Eye (tissue), 1 donor: ENCODE results near the gene SOD1.

Experiments
- DNase-seq: peaks from one replicate; pipeline ENCODE4 v3.0.0-alpha.2; 2015

Gene SOD1

DNA sequence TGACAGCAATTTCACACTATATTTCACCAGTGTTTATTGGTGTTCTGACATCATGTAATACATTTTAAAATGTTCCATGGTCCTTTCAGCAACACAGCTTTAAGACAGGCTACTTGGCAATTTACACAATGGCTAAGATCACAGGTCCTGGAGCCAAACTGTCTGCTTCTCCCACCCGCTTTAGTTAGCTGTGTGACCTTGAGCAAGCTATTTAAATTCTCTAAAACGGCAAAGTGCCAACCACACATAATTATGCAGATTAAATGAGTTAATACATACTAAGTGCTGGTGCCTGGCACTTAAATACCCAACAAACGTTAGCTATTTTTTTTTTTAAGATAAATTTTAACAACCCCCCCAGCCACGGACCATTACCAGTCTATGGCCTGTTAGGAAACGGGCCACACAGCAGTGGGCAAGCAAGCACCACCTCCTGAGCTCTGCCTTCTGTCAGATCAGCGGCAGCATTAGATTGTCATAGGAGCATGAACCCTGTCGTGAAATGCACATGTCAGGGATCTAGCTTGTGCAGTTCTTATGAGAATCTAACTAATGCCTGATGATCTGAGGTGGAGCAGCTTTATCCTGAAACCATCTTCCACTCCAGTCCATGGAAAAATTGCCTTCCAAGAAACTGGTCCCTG is 26.9 kb downstream of the SOD1 start:
- no peak for DNase-seq

DNA sequence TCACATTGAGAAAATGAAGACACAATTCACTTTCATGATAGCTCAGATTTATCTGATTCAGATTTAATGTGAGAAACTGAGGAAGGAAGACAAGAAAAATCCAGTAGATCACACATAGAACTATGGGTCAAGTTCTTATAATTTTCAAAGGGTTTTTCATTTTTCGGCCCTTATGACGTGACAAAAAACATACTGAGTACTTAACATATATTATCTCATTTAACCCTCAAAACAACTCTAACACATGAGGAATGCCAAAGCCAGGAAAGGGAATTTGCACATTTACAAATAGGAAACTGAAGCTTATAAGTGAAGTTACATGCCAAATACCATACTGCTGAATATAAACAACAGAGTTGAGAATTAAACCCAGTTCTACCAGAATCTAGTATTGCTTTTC is 27.6 kb downstream of the SOD1 start:
- no peak for DNase-seq

DNA sequence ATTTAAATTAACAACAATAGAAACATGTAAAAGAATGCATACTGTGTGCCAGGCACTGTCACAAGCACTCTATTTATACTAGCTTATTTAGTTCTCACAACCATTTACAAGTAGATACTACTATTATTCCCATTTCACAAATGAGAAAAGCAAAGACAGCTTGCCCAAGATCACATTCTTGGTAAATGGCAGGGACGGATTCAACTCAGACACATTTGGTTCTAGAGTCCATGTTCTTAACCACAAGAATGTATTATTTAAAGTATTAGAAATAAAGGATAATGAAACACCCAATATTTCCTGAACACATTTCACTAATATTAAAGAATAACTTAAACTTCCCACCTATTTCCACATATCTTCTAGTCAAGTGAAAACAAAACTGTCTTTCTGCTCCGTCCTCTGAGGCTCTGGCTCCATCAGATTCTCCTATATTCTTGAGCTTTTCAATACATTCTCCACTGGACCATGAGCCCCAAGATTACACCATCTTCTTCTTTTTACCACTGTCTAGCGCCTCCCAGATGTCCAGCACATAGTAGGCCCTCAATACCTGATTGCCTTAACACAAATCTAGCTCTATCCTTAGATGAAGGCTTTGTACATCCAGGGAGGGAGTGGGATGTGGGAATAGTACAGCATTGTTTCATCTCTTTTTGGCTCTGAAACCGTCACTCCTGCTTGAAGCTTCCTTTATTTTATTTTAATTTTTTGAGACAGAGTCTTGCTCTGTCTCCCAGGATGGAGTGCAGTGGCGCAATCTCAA is 29.3 kb downstream of the SOD1 start:
- DNase-seq, result no peak

DNA sequence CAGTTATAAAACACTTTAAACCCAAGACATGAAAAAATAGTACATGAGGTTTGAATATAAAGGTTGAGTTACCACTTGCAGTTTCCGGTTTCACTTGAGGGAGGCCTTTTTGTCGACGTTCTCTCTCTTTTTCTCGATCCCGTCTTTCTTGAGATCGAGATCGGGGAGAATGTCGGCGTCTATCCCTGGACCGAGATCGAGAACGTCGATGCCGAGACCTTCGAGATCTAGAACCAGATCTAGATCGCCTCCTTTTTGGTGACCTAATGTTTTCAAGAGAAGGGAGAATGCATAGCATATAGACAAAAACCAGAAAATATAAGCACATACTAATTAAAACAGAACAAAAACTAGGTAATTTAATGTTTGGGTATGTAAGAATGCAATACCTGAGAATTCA is 33.7 kb downstream of the SOD1 start:
- DNase-seq, result no peak

DNA sequence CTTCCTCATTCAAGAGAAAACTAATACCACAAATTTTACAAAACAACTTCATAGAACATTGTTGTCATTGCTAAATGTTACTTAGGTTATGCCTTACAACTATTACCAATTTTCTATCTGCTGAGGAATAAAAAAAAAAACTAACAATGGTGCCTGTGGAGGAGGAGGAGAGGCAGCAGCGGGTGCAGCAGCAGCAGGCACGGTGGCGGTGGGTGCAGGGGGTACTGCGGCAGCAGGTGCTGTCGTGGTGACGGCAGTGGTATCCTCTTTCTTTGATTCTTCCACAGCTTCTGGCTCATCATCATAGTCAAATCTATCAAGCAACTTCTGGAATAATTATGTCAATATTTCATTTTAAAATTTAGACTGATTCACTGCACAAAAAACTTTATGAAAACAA is 36.9 kb downstream of the SOD1 start:
- DNase-seq, result no peak

DNA sequence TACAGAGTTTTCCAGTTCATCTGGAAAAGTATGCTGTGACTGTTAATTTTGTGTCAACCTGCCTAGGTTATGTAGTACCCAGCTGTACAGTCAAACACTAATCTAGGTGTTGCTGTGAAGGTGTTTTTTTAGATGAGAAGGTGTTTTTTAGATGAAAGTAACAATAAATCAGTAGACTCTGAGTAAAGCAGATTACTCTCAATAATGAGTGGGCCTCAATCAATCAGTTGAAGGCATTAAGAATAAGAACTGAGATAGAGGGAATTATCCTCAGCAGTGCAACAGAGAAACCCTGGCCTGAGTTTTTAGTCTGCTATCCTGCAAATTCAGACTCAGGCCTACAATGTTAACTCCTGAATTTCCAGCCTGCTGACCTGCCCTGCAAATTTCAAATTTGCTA is 39.0 kb downstream of the SOD1 start:
- no peak for DNase-seq

DNA sequence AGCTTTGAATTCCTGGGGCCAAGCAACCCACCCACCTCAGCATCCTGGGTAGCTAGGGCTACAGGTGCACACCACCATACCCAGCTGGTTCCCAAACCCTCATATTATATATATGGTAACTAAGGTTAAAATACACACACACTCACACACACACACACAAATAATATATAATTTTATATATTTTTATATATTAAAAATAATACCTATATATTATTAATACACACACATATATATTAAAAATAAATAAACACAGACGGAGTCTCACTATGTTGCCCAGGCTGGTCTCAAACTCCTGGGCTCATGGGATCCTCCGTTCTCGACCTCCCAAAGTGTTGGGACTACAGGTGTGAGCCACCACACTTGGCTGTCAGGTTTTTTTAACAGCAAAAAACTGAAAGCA is 40.5 kb downstream of the SOD1 start:
- no peak for DNase-seq

DNA sequence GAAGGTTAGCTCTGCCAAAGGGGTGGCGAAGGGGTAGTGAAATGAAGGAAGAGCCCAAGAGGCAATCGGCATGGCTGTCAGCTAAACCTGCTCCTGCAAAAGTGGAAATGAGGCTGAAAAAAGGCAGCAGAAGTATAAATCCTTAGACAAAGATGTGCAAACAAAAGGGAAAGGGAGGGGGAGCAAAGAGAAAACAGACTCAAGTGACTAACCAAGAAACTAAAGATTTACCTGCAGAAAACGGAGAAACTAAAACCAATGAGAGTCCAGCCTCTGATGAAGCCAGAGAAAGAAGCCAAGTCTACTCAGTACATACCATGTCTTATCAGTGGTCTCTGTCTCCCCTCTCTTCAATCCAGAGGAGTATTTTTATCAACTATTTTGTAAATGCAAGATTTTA is 47.1 kb downstream of the SOD1 start:
- DNase-seq, result no peak

DNA sequence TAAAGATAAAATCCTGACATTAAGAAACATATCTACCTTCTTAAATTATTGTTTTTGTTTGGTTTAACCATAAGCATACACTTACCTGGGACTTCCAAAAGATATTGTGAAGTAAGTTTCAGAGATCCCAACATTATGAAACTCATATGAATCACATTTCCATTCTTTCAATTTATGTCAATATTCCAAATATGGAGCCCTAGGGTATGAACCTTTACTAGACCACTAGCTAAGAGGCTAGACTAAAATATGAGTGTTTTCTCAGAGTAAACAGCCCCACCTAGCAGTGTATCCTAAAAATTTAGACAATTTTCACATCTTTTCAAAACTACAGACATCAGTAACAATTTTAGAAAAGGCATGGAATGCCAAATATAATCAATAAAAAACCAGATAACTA is 48.0 kb downstream of the SOD1 start:
- no peak for DNase-seq

DNA sequence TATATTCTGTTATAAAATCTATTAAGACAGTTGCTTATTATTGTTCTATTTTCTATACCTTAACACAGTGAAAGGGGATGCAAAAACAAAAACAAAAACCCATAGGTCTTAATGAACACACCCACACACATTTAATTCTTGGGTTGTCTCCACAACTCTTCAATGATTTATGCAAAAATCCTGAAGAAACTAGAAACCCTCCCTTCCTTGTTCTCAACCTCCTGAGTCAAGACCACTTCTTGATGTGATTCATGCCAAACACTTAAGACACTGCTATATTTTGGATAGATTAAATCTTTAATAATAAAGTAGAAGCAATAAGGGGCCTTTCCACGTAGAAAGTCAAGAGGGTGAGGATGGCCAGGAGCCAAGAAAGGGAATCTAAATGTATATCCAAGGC is 49.0 kb downstream of the SOD1 start:
- no peak for DNase-seq

DNA sequence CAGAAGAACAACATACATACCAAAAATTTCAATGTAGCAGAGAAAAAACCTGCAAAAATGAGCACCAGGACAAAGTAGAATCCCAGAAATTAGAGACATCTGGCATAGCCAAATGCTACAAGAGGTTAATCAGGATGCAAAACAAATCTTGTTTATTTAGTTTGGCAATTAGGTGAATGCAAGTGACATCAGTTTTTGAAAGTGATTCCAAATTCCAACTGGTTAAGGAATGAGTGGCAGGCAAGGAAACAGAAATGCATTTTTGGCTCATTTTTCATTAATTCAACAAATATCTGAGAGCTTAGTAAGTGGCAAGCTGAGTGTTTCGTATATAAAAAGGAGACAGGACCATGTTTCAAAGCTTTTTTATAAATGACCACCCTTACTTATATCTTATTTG is 51.1 kb downstream of the SOD1 start:
- no peak for DNase-seq

DNA sequence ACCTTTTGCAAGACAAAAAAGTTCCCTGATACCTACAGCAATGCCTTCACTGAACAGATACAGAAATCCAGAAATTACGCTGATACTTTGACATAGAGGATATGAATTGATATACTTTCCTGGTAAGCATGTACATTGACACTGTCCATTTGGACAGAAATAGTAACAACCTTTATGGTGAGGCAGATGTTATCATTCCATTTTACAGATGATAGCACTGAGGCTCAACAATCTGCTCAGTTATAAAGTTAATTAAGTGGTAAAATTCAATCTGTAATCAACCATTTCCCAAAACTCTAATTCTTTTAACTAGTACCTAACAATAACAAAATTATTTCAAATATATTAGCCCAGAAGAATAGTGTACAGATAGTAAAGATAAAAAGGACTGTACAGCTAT is 51.8 kb downstream of the SOD1 start:
- no peak for DNase-seq

DNA sequence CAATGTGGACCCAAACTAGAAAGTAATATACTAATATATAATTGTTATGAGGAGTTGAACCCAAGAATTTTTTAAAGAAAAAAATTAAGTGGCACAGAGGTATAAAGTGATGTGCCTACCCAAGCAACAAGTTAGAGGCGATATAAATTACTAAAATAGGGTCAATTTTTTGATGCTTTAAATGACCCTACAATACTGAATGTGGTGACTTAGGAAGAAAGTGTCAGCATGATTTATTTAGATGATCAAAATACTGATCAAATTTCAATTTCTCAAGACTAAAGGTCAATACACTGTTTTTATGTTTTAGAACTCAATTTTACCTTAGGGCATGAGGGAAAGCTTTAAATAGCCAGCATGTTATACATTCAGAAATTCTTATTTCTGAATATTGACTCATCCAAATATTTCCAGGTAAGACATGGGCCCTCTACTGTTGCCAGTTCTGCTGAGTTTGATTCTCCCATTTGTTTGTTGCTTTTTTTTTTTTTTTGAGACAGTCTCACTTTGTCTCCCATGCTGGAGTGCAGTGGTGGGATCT is 52.3 kb downstream of the SOD1 start:
- no peak for DNase-seq

DNA sequence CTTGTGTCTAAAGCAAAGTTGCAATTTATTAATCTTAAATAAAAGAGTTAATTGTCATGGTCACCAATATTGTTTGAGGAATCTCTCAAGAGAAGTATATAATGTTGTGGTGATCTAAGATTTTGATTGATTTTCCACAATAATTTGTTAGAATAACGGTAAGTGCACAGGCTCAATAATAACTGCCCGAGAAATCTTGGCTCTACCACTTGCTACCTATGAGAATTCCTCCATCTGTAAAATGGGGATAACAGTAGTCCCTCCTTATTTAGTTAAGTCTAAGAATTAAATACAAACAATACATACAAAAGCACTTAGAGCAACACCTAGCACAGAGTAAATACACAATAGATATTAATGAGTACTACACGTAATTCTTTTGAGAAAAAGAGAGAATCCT is 53.6 kb downstream of the SOD1 start:
- no peak for DNase-seq

DNA sequence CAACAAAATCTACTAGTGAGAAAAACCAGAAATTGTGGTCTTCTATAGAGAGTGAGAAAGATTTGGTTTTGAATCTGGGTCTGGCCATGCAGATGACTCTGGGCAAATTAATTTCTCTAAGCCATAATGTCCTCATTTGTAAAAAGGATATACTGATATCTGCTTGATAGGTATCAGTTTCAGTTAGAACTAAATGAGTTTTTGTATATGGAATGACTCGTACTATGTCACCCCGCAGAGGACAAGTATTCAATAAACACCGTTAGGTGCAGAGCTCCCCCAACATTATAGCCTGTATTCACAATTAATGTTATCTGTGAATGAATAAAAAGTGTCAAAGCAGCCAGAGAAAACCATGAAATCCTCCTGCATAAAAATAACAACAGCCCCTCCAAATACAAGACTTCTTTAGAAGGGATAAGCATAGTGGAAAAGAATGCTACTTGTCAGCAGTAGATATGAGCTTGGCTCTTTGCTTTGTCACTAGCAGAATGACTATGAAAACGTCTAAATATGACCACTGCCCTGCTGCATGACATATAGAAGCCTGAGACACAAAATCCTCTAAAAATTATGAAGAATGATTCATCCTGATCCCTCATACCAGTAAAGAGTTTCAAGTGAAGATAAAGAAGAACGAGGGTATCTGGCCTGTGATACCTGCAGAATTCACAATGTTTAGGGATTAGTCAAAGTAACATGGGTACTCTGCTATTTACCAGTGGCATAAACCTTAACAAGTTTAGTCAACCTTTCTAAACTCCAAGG is 54.7 kb downstream of the SOD1 start:
- no peak for DNase-seq

DNA sequence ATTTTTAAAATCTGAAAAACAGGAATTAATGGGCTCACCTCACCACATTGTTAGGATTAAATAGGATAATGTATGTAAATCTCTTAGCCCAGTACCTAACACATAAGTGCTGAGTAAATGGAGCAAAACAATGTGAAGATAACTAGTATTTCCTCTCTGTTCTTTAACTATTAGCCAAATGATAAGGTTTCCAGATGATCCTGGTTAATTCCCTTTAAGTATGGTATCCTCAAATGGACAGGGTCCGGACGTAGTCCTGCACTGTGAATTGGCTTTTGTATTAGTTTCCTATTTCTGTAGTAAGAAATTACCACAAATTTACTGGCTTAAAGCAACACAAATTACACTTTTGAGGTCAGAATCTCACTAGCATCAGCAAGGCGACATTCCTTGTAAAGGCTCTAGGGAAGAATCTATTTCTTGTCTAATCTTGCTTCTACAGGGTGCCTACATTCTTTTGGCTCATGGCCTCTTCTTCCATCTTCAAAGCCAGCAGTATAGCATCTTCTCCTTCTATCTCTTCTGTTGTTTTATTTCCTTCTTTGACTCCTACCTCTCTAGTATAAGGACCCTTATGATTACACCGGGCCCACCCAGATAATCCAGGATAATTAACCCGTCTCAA is 55.4 kb downstream of the SOD1 start:
- no peak for DNase-seq

DNA sequence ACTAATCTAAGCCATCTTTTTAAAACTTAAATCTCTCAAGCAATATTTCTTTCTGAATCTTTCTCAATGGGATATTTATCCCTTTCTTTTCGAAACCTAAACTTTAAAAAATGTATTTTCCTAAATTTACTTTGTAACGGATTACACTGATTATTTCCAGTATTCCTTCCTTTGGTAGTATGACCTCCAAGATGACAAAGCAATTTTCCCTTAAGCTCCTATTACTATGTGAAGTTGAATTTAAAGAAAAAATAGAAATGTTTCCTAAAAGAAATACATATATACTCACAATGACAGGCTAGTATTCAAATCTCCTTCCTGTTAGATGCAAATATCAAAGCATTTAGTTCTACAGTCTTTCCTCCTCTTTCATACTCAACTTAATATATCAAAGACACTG is 56.6 kb downstream of the SOD1 start:
- DNase-seq, result no peak
